ENCODE measurements around the gene SIAH3.

Gene SIAH3

GRCh38 chr13:45782327-45783045, 69.1 kb downstream of the SIAH3 start:
- DNase-seq (ENCODE audit: extremely low read depth, low read depth) = no peak
- no peak overlapping the region for H3K4me3 ChIP-seq (replicated peaks; ENCODE audit: low read depth, low read length)
- no peak for TF ChIP-seq CTCF (IDR thresholded peaks at IDR 0.05; ENCODE audit: low read depth, low read length, missing control alignments)

GRCh38 chr13:45781553-45782326, 69.8 kb downstream of the SIAH3 start:
- DNase-seq (ENCODE audit: extremely low read depth, low read depth) = no peak
- no peak for TF ChIP-seq CTCF (IDR thresholded peaks at IDR 0.05; ENCODE audit: low read depth, low read length, missing control alignments)

GRCh38 chr13:45779901-45780300, 71.7 kb downstream of the SIAH3 start:
- H3K4me3 ChIP-seq (replicated peaks; ENCODE audit: low read depth, low read length) = no peak overlapping the region
- TF ChIP-seq CTCF (IDR thresholded peaks at IDR 0.05; ENCODE audit: low read depth, low read length, missing control alignments) = no peak
- no peak for DNase-seq (ENCODE audit: extremely low read depth, low read depth)

More at GRCh38 chr13:45781553-45782326, 69.8 kb downstream of the SIAH3 start:
- no peak overlapping the region for H3K4me3 ChIP-seq (replicated peaks; ENCODE audit: low read depth, low read length)

- no peak for DNase-seq (ENCODE audit: extremely low read depth, low read depth)
- no peak overlapping the region for H3K4me3 ChIP-seq (replicated peaks; ENCODE audit: low read depth, low read length)
- no peak for TF ChIP-seq CTCF (IDR thresholded peaks at IDR 0.05; ENCODE audit: low read depth, low read length, missing control alignments)
Observed at GRCh38 chr13:45778882-45779281, 72.7 kb downstream of the SIAH3 start.

- no peak for TF ChIP-seq CTCF (IDR thresholded peaks at IDR 0.05; ENCODE audit: low read depth, low read length, missing control alignments)
- no peak for DNase-seq (ENCODE audit: extremely low read depth, low read depth)
- H3K4me3 ChIP-seq (replicated peaks; ENCODE audit: low read depth, low read length) = no peak overlapping the region
Observed at GRCh38 chr13:45776748-45777147, 74.8 kb downstream of the SIAH3 start.

GRCh38 chr13:45775401-45775963, 76.1 kb downstream of the SIAH3 start:
- no peak for TF ChIP-seq CTCF (IDR thresholded peaks at IDR 0.05; ENCODE audit: low read depth, low read length, missing control alignments)
- H3K4me3 ChIP-seq (replicated peaks; ENCODE audit: low read depth, low read length) = no peak overlapping the region
- DNase-seq (ENCODE audit: extremely low read depth, low read depth) = no peak
